Astrocyte (in vitro differentiated cells and primary cell): ENCODE measurements around the gene SOX13. TPM values are rescaled to one million over a fixed set of nuclear protein-coding genes. Genes with fewer than 3 reads are reported as not detected.

Experiments used
- DNase-seq: peaks from one replicate; pipeline ENCODE4 v3.0.0-alpha.2; 2010; ENCODE audit warnings: low read depth
- FAIRE-seq: peaks from 2 replicates; lab custom pipeline; 2011; peaks lifted over from hg19 to GRCh38; lab: Jason Lieb, UNC
- H2AFZ ChIP-seq: 2 replicates; pipeline ENCODE4 v1.6.0; 2012; ENCODE audit warnings: low read depth, low read length, inconsistent platforms
- H3K27ac ChIP-seq: 2 replicates; pipeline ENCODE4 v1.5.1; 2011; ENCODE audit warnings: low read depth, low read length, inconsistent platforms
- H3K27me3 ChIP-seq: 2 replicates; pipeline ENCODE4 v1.6.0; 2011; ENCODE audit warnings: low read length, inconsistent platforms; ENCODE audit not compliant: insufficient read depth
- H3K36me3 ChIP-seq: 2 replicates; pipeline ENCODE4 v1.5.1; 2011; ENCODE audit warnings: low read length, inconsistent platforms; ENCODE audit not compliant: insufficient read depth
- H3K4me1 ChIP-seq: 2 replicates; pipeline ENCODE4 v1.5.1; 2011; ENCODE audit warnings: low read length, inconsistent platforms; ENCODE audit not compliant: insufficient read depth
- H3K4me2 ChIP-seq: 2 replicates; pipeline ENCODE4 v1.6.0; 2012; ENCODE audit warnings: low read length, inconsistent platforms
- H3K4me3 ChIP-seq: 2 replicates; pipeline ENCODE4 v1.5.1; 2011; ENCODE audit warnings: low read depth, mild to moderate bottlenecking, low read length, inconsistent platforms; ENCODE audit not compliant: insufficient read depth
- H3K79me2 ChIP-seq: 2 replicates; pipeline ENCODE4 v1.6.0; 2012; ENCODE audit warnings: mild to moderate bottlenecking, low read length, inconsistent platforms; ENCODE audit not compliant: insufficient read depth
- H3K9ac ChIP-seq: 2 replicates; pipeline ENCODE4 v1.6.0; 2012; ENCODE audit warnings: mild to moderate bottlenecking, low read length, inconsistent platforms
- H3K9me3 ChIP-seq: 2 replicates; pipeline ENCODE4 v1.5.1; 2012; ENCODE audit warnings: low read depth, mild to moderate bottlenecking, low read length, inconsistent platforms; ENCODE audit not compliant: insufficient read depth
- H4K20me1 ChIP-seq: 2 replicates; pipeline ENCODE4 v1.6.0; 2012; ENCODE audit warnings: low read length, inconsistent platforms; ENCODE audit not compliant: insufficient read depth
- H3K27ac Mint-ChIP-seq: one replicate; pipeline ENCODE4 v1.8.0; 2021; ENCODE audit warnings: mild to moderate bottlenecking, mixed read lengths; ENCODE audit not compliant: unreplicated experiment
- H3K27me3 Mint-ChIP-seq: one replicate; pipeline ENCODE4 v1.8.0; 2021; ENCODE audit warnings: low read depth, mixed read lengths; ENCODE audit not compliant: unreplicated experiment
- H3K36me3 Mint-ChIP-seq: one replicate; pipeline ENCODE4 v1.8.0; 2021; ENCODE audit warnings: low read depth, mixed read lengths; ENCODE audit not compliant: unreplicated experiment
- H3K4me1 Mint-ChIP-seq: one replicate; pipeline ENCODE4 v1.8.0; 2021; ENCODE audit warnings: low read depth, mixed read lengths; ENCODE audit not compliant: unreplicated experiment
- H3K4me3 Mint-ChIP-seq: one replicate; pipeline ENCODE4 v1.8.0; 2021; ENCODE audit warnings: mild to moderate bottlenecking, moderate library complexity, mixed read lengths; ENCODE audit not compliant: unreplicated experiment
- H3K9me3 Mint-ChIP-seq: one replicate; pipeline ENCODE4 v1.8.0; 2021; ENCODE audit warnings: mild to moderate bottlenecking, mixed read lengths; ENCODE audit not compliant: unreplicated experiment
- CTCF ChIP-seq: IDR thresholded peaks from 2 replicates; pipeline ENCODE4 v1.5.1; 2011; ENCODE audit warnings: low read depth, mild to moderate bottlenecking, inconsistent platforms, low read length, moderate library complexity; ENCODE audit not compliant: insufficient read depth
- EZH2 ChIP-seq: IDR thresholded peaks from 2 replicates; pipeline ENCODE4 v1.6.1; 2012; ENCODE audit warnings: mild to moderate bottlenecking, low read length, inconsistent platforms; ENCODE audit not compliant: insufficient read depth
- total RNA-seq: library from RNA; stranded (reverse); gene quantifications from 2 replicates; pipeline ENCODE4 v1.2.1, GENCODE V29; 2021

SOX13 gene
- total RNA-seq, 1 donor from 2014 or later, result 12.4 TPM

- Mint-ChIP-seq H3K4me1 (no peaks in the 10 kb centered on the region), H3K27ac (no peak overlapping the region), H3K9me3 (no peaks in the 10 kb centered on the region), H3K4me3 (no peak overlapping the region), H3K36me3 (peaks cover 3% of the 10 kb centered on the region), H3K27me3 (no peaks in the 10 kb centered on the region)
- Histone ChIP-seq H3K4me2 (no peak overlapping the region), H3K9ac (no peak overlapping the region), H3K79me2 (no peaks in the 10 kb centered on the region), H3K27ac (no peak overlapping the region), H3K4me3 (no peak overlapping the region), H2AFZ (no peak overlapping the region), H4K20me1 (no peaks in the 10 kb centered on the region), H3K9me3 (no peaks in the 10 kb centered on the region), H3K27me3 (no peaks in the 10 kb centered on the region), H3K36me3 (no peaks in the 10 kb centered on the region), H3K4me1 (no peaks in the 10 kb centered on the region)
- no peak for DNase-seq
- no peak for FAIRE-seq
- TF ChIP-seq CTCF (no peak), EZH2 (no peak)
Observed at GRCh38 chr1:204116539-204116938, 43.6 kb downstream of the SOX13 start.

GRCh38 chr1:204121840-204122555 is 49.1 kb downstream of the SOX13 start:
- Mint-ChIP-seq H3K4me3 (no peak overlapping the region), H3K27ac (no peak overlapping the region), H3K4me1 (no peaks in the 10 kb centered on the region), H3K27me3 (no peaks in the 10 kb centered on the region), H3K36me3 (peaks cover 5% of the 10 kb centered on the region), H3K9me3 (no peaks in the 10 kb centered on the region)
- no peak overlapping the region for H3K9ac ChIP-seq
- no peak overlapping the region for H3K27ac ChIP-seq
- H4K20me1 ChIP-seq, result no peaks in the 10 kb centered on the region
- no peak overlapping the region for H3K4me3 ChIP-seq
- FAIRE-seq (no peak), DNase-seq (no peak)
- H3K4me2 ChIP-seq, result no peak overlapping the region
- H3K9me3 ChIP-seq, result no peaks in the 10 kb centered on the region
- H2AFZ ChIP-seq, result no peak overlapping the region
- peaks cover 2% of the 10 kb centered on the region for H3K4me1 ChIP-seq
- no peak for TF ChIP-seq CTCF
- no peaks in the 10 kb centered on the region for H3K27me3 ChIP-seq
- no peaks in the 10 kb centered on the region for H3K36me3 ChIP-seq
- no peaks in the 10 kb centered on the region for H3K79me2 ChIP-seq

GRCh38 chr1:204123376-204123775 is 50.5 kb downstream of the SOX13 start:
- Histone ChIP-seq H2AFZ (no peak overlapping the region), H3K9me3 (no peaks in the 10 kb centered on the region), H3K9ac (no peak overlapping the region), H4K20me1 (no peaks in the 10 kb centered on the region), H3K27me3 (no peaks in the 10 kb centered on the region), H3K36me3 (no peaks in the 10 kb centered on the region), H3K4me2 (no peak overlapping the region), H3K4me3 (no peak overlapping the region), H3K27ac (no peak overlapping the region), H3K79me2 (no peaks in the 10 kb centered on the region), H3K4me1 (peaks cover 7% of the 10 kb centered on the region)
- Mint-ChIP-seq H3K27me3 (no peaks in the 10 kb centered on the region), H3K27ac (no peak overlapping the region), H3K4me3 (no peak overlapping the region), H3K36me3 (peaks cover 5% of the 10 kb centered on the region), H3K9me3 (no peaks in the 10 kb centered on the region), H3K4me1 (peaks cover 4% of the 10 kb centered on the region)
- FAIRE-seq, result no peak
- TF ChIP-seq CTCF (no peak), EZH2 (no peak)
- DNase-seq, result no peak
